IMR-90 (cell line): ENCODE measurements around the gene TMTC1. TPM values are rescaled to one million over a fixed set of nuclear protein-coding genes. Genes with fewer than 3 reads are reported as not detected.

ENCODE experiments used
- ATAC-seq: fragments of 200-7000 bp; cut with Tn5 transposase; 2 replicates; pipeline ENCODE4 v1.9.1; 2020; ENCODE audit warnings: low read depth, mild to moderate bottlenecking, moderate library complexity
- BruUV-seq: library from RNA; stranded (reverse); fragments of 400-500 nt; replicated peaks from 2 replicates; lab custom pipeline; 2021; lab: Mats Ljungman, UMichigan
- CTCF ChIA-PET: fragments of 300-600 bp; formaldehyde crosslinking; extraction: SDS; loops from one replicate; lab custom pipeline; 2021; ENCODE audit warnings: antibody characterized with exemption; lab: Yijun Ruan, JAX
- POLR2A ChIA-PET: fragments of 300-600 bp; sonication (Branson Sonifier 250); formaldehyde crosslinking; loops from one replicate; lab custom pipeline; 2022; ENCODE audit warnings: antibody characterized with exemption; ENCODE audit not compliant: unreplicated experiment; lab: Charles Lee
- DNase-seq: peaks from one replicate; pipeline ENCODE4 v3.0.0; 2013
- H2AFZ ChIP-seq: replicated peaks from 2 replicates; pipeline ENCODE3; 2013; ENCODE audit warnings: low read length, mild to moderate bottlenecking; ENCODE audit not compliant: poor library complexity
- H2AK5ac ChIP-seq: 2 replicates; pipeline ENCODE4 v1.6.1; 2013; ENCODE audit warnings: low read depth, low read length, inconsistent platforms
- H2AK9ac ChIP-seq: replicated peaks from 2 replicates; pipeline ENCODE3; 2013; ENCODE audit warnings: mild to moderate bottlenecking, low read depth, low read length, moderate library complexity; ENCODE audit not compliant: poor library complexity
- H2BK120ac ChIP-seq: 2 replicates; pipeline ENCODE4 v1.6.1; 2013; ENCODE audit warnings: low read depth, low read length, inconsistent platforms
- H2BK15ac ChIP-seq: 3 replicates; pipeline ENCODE4 v1.6.1; 2013; ENCODE audit warnings: low read depth, low read length, inconsistent platforms
- H2BK20ac ChIP-seq: 2 replicates; pipeline ENCODE4 v1.6.1; 2013; ENCODE audit warnings: low read depth, mild to moderate bottlenecking, inconsistent platforms, low read length, moderate library complexity
- H2BK5ac ChIP-seq: 2 replicates; pipeline ENCODE4 v1.6.1; 2013; ENCODE audit warnings: mild to moderate bottlenecking, low read depth, low read length, inconsistent platforms; ENCODE audit not compliant: poor library complexity, severe bottlenecking
- H3K14ac ChIP-seq: replicated peaks from 2 replicates; pipeline ENCODE4 v1.6.1; 2013; ENCODE audit warnings: low read depth, low read length, inconsistent platforms
- H3K18ac ChIP-seq: 2 replicates; pipeline ENCODE4 v1.6.1; 2013; ENCODE audit warnings: low read depth, low read length, control low read depth
- H3K23ac ChIP-seq: 2 replicates; pipeline ENCODE4 v1.6.1; 2013; ENCODE audit warnings: low read depth, low read length, inconsistent platforms
- H3K27ac ChIP-seq: 2 replicates; pipeline ENCODE4 v1.5.1; 2013; ENCODE audit warnings: mild to moderate bottlenecking, control low read depth, low read length; ENCODE audit not compliant: insufficient read depth
- H3K27me3 ChIP-seq: 2 replicates; pipeline ENCODE4 v1.6.1; 2013; ENCODE audit warnings: low read length; ENCODE audit not compliant: control insufficient read depth, insufficient read depth
- H3K36me3 ChIP-seq: 2 replicates; pipeline ENCODE4 v1.6.1; 2013; ENCODE audit warnings: low read length, mixed read lengths; ENCODE audit not compliant: control insufficient read depth, insufficient read depth
- H3K4ac ChIP-seq: 2 replicates; pipeline ENCODE4 v1.6.1; 2013; ENCODE audit warnings: low read depth, low read length, inconsistent platforms
- H3K4me1 ChIP-seq: 2 replicates; pipeline ENCODE4 v1.6.1; 2013; ENCODE audit warnings: low read length, mixed read lengths; ENCODE audit not compliant: control insufficient read depth, insufficient read depth
- H3K4me2 ChIP-seq: 2 replicates; pipeline ENCODE4 v1.6.1; 2013; ENCODE audit warnings: low read depth, mild to moderate bottlenecking, control low read depth, low read length, moderate library complexity
- H3K4me3 ChIP-seq: 2 replicates; pipeline ENCODE4 v1.5.1; 2013; ENCODE audit warnings: low read depth, mild to moderate bottlenecking, control low read depth, low read length, moderate library complexity; ENCODE audit not compliant: insufficient read depth
- H3K56ac ChIP-seq: 2 replicates; pipeline ENCODE4 v1.6.1; 2013; ENCODE audit warnings: low read length, inconsistent platforms; ENCODE audit not compliant: insufficient read depth; ENCODE audit errors: extremely low read depth
- H3K79me1 ChIP-seq, 2 experiments: 2 replicates each; pipeline ENCODE4 v1.6.1; 2013; ENCODE audit warnings: low read length in 2 of 2, inconsistent platforms in 1 of 2, low read depth in 1 of 2
- H3K9ac ChIP-seq: 2 replicates; pipeline ENCODE4 v1.6.1; 2013; ENCODE audit warnings: low read depth, low read length, control low read depth
- H3K9me1 ChIP-seq: 2 replicates; pipeline ENCODE4 v1.6.1; 2013; ENCODE audit warnings: low read length, inconsistent platforms; ENCODE audit not compliant: insufficient read depth
- H3K9me3 ChIP-seq: 2 replicates; pipeline ENCODE4 v1.6.1; 2013; ENCODE audit warnings: low read length; ENCODE audit not compliant: control insufficient read depth, insufficient read depth
- H4K20me1 ChIP-seq: 2 replicates; pipeline ENCODE4 v1.6.1; 2013; ENCODE audit warnings: low read length, inconsistent platforms; ENCODE audit not compliant: insufficient read depth
- H4K5ac ChIP-seq: 2 replicates; pipeline ENCODE4 v1.6.1; 2013; ENCODE audit warnings: mild to moderate bottlenecking, low read depth, low read length, control low read depth
- H4K8ac ChIP-seq, 2 experiments: 2 replicates each; pipeline ENCODE4 v1.6.1; 2013; ENCODE audit warnings: low read depth in 2 of 2, low read length in 2 of 2, control low read depth in 1 of 2, inconsistent platforms in 1 of 2
- H4K91ac ChIP-seq: 2 replicates; pipeline ENCODE4 v1.6.1; 2013; ENCODE audit warnings: low read depth, low read length, inconsistent platforms; ENCODE audit not compliant: insufficient read depth
- BHLHE40 ChIP-seq: fragments of 150-350 bp; IDR thresholded peaks from 2 replicates; pipeline ENCODE4 v1.6.1; 2016; ENCODE audit warnings: mild to moderate bottlenecking, low read depth, low read length
- CEBPB ChIP-seq: IDR thresholded peaks from 2 replicates; pipeline ENCODE4 v1.6.1; 2012; ENCODE audit warnings: low read depth, low read length, improper control_type of control experiment
- CHD1 ChIP-seq: IDR thresholded peaks from 2 replicates; pipeline ENCODE4 v1.6.1; 2012; ENCODE audit warnings: low read depth, low read length, improper control_type of control experiment
- FOS ChIP-seq: fragments of 150-350 bp; IDR thresholded peaks from 2 replicates; pipeline ENCODE4 v1.6.1; 2016; ENCODE audit warnings: low read depth, low read length
- MAFK ChIP-seq: IDR thresholded peaks from 2 replicates; pipeline ENCODE4 v1.6.1; 2012; ENCODE audit warnings: low read depth, low read length, improper control_type of control experiment
- MAZ ChIP-seq: IDR thresholded peaks from 2 replicates; pipeline ENCODE4 v1.6.1; 2012; ENCODE audit warnings: low read depth, mild to moderate bottlenecking, low read length, improper control_type of control experiment, moderate library complexity, borderline replicate concordance
- MXI1 ChIP-seq: IDR thresholded peaks from 2 replicates; pipeline ENCODE4 v1.6.1; 2012; ENCODE audit warnings: low read depth, mild to moderate bottlenecking, low read length, moderate library complexity, borderline replicate concordance
- NFE2L2 ChIP-seq: fragments of 150-350 bp; IDR thresholded peaks from 2 replicates; pipeline ENCODE4 v1.6.1; 2016; ENCODE audit warnings: low read depth, mild to moderate bottlenecking, low read length
- POLR2A ChIP-seq: IDR thresholded peaks from 2 replicates; pipeline ENCODE4 v1.6.1; 2012; ENCODE audit warnings: mild to moderate bottlenecking, low read depth, low read length
- RAD21 ChIP-seq: IDR thresholded peaks from 2 replicates; pipeline ENCODE4 v1.6.1; 2012; ENCODE audit warnings: low read length, improper control_type of control experiment
- RCOR1 ChIP-seq: IDR thresholded peaks from 2 replicates; pipeline ENCODE4 v1.6.1; 2012; ENCODE audit warnings: mild to moderate bottlenecking, low read length, improper control_type of control experiment; ENCODE audit not compliant: insufficient replicate concordance
- RFX5 ChIP-seq: IDR thresholded peaks from 2 replicates; pipeline ENCODE4 v1.8.0; 2012; ENCODE audit warnings: low read depth, mild to moderate bottlenecking, low read length, moderate library complexity
- SMC3 ChIP-seq: fragments of 150-350 bp; IDR thresholded peaks from 2 replicates; pipeline ENCODE4 v1.6.1; 2016; ENCODE audit warnings: low read depth, mild to moderate bottlenecking, antibody characterized with exemption, low read length, moderate library complexity
- WGBS, 2 experiments: methylation state at CpG; one replicate each; pipeline versions ENCODE4 v1.1.5 to v1.1.7; 2013; ENCODE audit warnings: missing lambda C conversion rate in 2 of 2; ENCODE audit not compliant: insufficient read length in 1 of 2; ENCODE audit errors: extremely low coverage in 2 of 2; 5-methylcytosine and 5-hydroxymethylcytosine counted together
- dilution Hi-C: fragments of 300-500 bp; cut with HindIII; formaldehyde crosslinking; loops from one replicate; pipeline ENCODE4 v1.14.3; 2018; ENCODE audit warnings: low sequenced_read_pairs; ENCODE audit not compliant: unreplicated experiment
- in situ Hi-C: fragments of 300-500 bp; cut with MboI; formaldehyde crosslinking; loops from 3 replicates; pipeline ENCODE4 v1.14.3; 2019; ENCODE audit warnings: low sequenced_read_pairs, inconsistent platforms, mixed read lengths
- intact Hi-C: fragments of 100-400 bp; cut with micrococcal nuclease; formaldehyde crosslinking; loops from 2 replicates; pipeline ENCODE4 v1.10.0; 2022
- polyA plus RNA-seq, 3 experiments: library from polyadenylated mRNA; depleted of rRNA; stranded (reverse); fragments of >200 nt; gene quantifications; 2 replicates each; pipeline ENCODE4 v1.2.3, GENCODE V29; 2012; ENCODE audit warnings: low replicate concordance in 1 of 3
- total RNA-seq: library from RNA; depleted of rRNA; stranded (reverse); fragments of >200 nt; gene quantifications from 2 replicates; pipeline ENCODE4 v1.2.3, GENCODE V29; 2012
- TF ChIP-seq, protein P1 (sequence below): fragments of 150-350 bp; IDR thresholded peaks from 2 replicates; pipeline ENCODE4 v1.6.1; 2017; ENCODE audit warnings: mild to moderate bottlenecking, antibody characterized with exemption, low read length, low read depth
- TF ChIP-seq, protein P2 (sequence below): fragments of 150-350 bp; IDR thresholded peaks from 2 replicates; pipeline ENCODE4 v1.6.1; 2016; ENCODE audit warnings: low read depth, mild to moderate bottlenecking, low read length, moderate library complexity, borderline replicate concordance
- TF ChIP-seq, protein P3 (sequence below): conservative IDR thresholded peaks from 2 replicates; pipeline ENCODE4 v1.5.1; 2012; ENCODE audit warnings: mild to moderate bottlenecking, low read depth, low read length, improper control_type of control experiment

Gene TMTC1
- total and polyA plus RNA-seq, 2 of the 4 experiments (the other 2 are of a cell fraction), result 12.5 to 36.4 TPM

DNA sequence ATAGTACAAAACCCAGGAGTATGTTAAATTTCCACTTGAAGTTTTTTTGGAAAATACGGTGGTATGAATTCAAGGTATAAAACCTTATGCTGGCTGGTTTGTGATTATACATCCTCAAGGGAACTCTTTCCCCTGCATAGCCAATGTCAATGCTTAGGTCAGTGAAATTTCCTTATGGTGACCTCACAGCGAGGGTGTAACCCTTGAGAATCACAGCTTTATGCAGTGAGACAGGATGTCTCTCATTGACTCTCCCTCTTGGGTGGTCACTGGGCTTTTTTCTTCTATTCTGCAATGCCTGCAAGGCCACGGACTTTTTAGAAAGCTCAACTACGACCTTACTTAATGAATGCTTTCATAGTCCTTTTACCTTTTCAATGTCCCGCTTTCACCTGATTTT is 64.4 kb downstream of the TMTC1 start:
- ChIA-PET POLR2A (no interaction called here), CTCF (interaction anchor here (0.6 kb wide), 1 partner anchor 82 kb away, joined by 4 read pairs; no protein-coding TSS in a partner anchor)
- Histone ChIP-seq H2BK120ac (peak overlapping the region; percentile 50), H2AFZ (no peak overlapping the region), H3K18ac (no peak overlapping the region), H3K9me1 (peaks cover 7% of the 10 kb centered on the region), H3K56ac (no peak overlapping the region), H3K4me3 (no peak overlapping the region), H2BK15ac (no peak overlapping the region), H2AK9ac (no peak overlapping the region), H3K4ac (peak overlapping the region; percentile 15; the same call in 1 of the 2 replicates), H4K5ac (no peak overlapping the region), H2BK20ac (peak overlapping the region; percentile 51; the same call in 1 of the 2 replicates), H3K14ac (no peak overlapping the region), H2BK5ac (no peak overlapping the region), H4K8ac (no peak overlapping the region), H3K36me3 (peaks cover 7% of the 10 kb centered on the region), H4K20me1 (no peaks in the 10 kb centered on the region), H2AK5ac (no peak overlapping the region), H3K27me3 (no peaks in the 10 kb centered on the region), H3K79me1 (peaks cover 0 to 18% of the 10 kb centered on the region in 2 experiments; a peak in 2 of 4 replicates), H3K9me3 (no peaks in the 10 kb centered on the region), H3K23ac (no peak overlapping the region), H3K4me1 (no peaks in the 10 kb centered on the region; the same call in 1 of the 2 replicates), H3K4me2 (no peak overlapping the region), H3K9ac (no peak overlapping the region), H4K91ac (no peak overlapping the region), H3K27ac (no peak overlapping the region)
- in situ Hi-C loops (no loop called here), dilution Hi-C loops (no loop called here), intact Hi-C loops (no loop called here)
- ATAC-seq (peak; percentile 33; the same call in 1 of the 2 replicates), DNase-seq (no peak)
- TF ChIP-seq, protein P1, sequence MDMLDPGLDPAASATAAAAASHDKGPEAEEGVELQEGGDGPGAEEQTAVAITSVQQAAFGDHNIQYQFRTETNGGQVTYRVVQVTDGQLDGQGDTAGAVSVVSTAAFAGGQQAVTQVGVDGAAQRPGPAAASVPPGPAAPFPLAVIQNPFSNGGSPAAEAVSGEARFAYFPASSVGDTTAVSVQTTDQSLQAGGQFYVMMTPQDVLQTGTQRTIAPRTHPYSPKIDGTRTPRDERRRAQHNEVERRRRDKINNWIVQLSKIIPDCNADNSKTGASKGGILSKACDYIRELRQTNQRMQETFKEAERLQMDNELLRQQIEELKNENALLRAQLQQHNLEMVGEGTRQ, result no peak
- TF ChIP-seq CHD1 (no peak), FOS (no peak), MXI1 (no peak), POLR2A (no peak), NFE2L2 (no peak), RFX5 (no peak), RCOR1 (no peak), BHLHE40 (no peak), CEBPB (no peak), MAZ (no peak), MAFK (no peak), SMC3 (no peak), RAD21 (no peak)
- TF ChIP-seq, protein P2, sequence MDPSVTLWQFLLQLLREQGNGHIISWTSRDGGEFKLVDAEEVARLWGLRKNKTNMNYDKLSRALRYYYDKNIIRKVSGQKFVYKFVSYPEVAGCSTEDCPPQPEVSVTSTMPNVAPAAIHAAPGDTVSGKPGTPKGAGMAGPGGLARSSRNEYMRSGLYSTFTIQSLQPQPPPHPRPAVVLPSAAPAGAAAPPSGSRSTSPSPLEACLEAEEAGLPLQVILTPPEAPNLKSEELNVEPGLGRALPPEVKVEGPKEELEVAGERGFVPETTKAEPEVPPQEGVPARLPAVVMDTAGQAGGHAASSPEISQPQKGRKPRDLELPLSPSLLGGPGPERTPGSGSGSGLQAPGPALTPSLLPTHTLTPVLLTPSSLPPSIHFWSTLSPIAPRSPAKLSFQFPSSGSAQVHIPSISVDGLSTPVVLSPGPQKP, result no peak
- TF ChIP-seq, protein P3, sequence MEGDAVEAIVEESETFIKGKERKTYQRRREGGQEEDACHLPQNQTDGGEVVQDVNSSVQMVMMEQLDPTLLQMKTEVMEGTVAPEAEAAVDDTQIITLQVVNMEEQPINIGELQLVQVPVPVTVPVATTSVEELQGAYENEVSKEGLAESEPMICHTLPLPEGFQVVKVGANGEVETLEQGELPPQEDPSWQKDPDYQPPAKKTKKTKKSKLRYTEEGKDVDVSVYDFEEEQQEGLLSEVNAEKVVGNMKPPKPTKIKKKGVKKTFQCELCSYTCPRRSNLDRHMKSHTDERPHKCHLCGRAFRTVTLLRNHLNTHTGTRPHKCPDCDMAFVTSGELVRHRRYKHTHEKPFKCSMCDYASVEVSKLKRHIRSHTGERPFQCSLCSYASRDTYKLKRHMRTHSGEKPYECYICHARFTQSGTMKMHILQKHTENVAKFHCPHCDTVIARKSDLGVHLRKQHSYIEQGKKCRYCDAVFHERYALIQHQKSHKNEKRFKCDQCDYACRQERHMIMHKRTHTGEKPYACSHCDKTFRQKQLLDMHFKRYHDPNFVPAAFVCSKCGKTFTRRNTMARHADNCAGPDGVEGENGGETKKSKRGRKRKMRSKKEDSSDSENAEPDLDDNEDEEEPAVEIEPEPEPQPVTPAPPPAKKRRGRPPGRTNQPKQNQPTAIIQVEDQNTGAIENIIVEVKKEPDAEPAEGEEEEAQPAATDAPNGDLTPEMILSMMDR, result no peak
- BruUV-seq, result no TSS peak
- WGBS, 2 experiments, result 86% methylated on average over 1 of the region's 5 CpGs; no CpG with 5 or more reads in 1 of the 2 experiments
